Measurements from ENCODE around the gene OVAAL. TPM values are rescaled to one million over a fixed set of nuclear protein-coding genes. Genes with fewer than 3 reads are reported as not detected.

Gene OVAAL
- total and polyA plus RNA-seq, 2 of the 8 experiments (the other 6 are each of a cell fraction or from before 2014, with no cell fraction given) = not detected

- no peak for TF ChIP-seq GABPA (IDR thresholded peaks at IDR 0.05; ENCODE audit: borderline replicate concordance, insufficient read depth, low read length)
Observed at GRCh38 chr1:180593382-180593781, 34.6 kb downstream of the OVAAL start (continued).
